ENCODE data around the gene CAND2.

Gene CAND2

GRCh38 chr3:12824299-12824698 is 27.8 kb downstream of the CAND2 start:
- no peak for TF ChIP-seq CTCF (IDR thresholded peaks at IDR 0.05; ENCODE audit: low read depth, low read length)

GRCh38 chr3:12825156-12825555 is 28.7 kb downstream of the CAND2 start:
- TF ChIP-seq CTCF (IDR thresholded peaks at IDR 0.05; ENCODE audit: low read depth, low read length) = no peak
- no peak overlapping the region for H3K4me3 ChIP-seq (replicated peaks in 1 of 2; ENCODE audit: low read depth in 2 of 2, low read length in 2 of 2)
- DNase-seq (ENCODE audit: low read depth in 2 of 2) = no peak

More at GRCh38 chr3:12824299-12824698, 27.8 kb downstream of the CAND2 start:
- DNase-seq (ENCODE audit: low read depth in 2 of 2) = no peak
- no peak overlapping the region for H3K4me3 ChIP-seq (replicated peaks in 1 of 2; ENCODE audit: low read depth in 2 of 2, low read length in 2 of 2)

GRCh38 chr3:12828751-12829150 is 32.3 kb downstream of the CAND2 start:
- no peak overlapping the region for H3K4me3 ChIP-seq (replicated peaks in 1 of 2; ENCODE audit: low read depth in 2 of 2, low read length in 2 of 2)
- DNase-seq (ENCODE audit: low read depth in 2 of 2) = no peak
- TF ChIP-seq CTCF (IDR thresholded peaks at IDR 0.05; ENCODE audit: low read depth, low read length) = no peak

- no peak for DNase-seq (ENCODE audit: low read depth in 2 of 2)
- H3K4me3 ChIP-seq (replicated peaks in 1 of 2; ENCODE audit: low read depth in 2 of 2, low read length in 2 of 2) = no peak overlapping the region
- no peak for TF ChIP-seq CTCF (IDR thresholded peaks at IDR 0.05; ENCODE audit: low read depth, low read length)
Observed at GRCh38 chr3:12829404-12829803, 32.9 kb downstream of the CAND2 start.

- no peak for TF ChIP-seq CTCF (IDR thresholded peaks at IDR 0.05; ENCODE audit: low read depth, low read length)
- no peak for DNase-seq (ENCODE audit: low read depth in 2 of 2)
- H3K4me3 ChIP-seq (replicated peaks in 1 of 2; ENCODE audit: low read depth in 2 of 2, low read length in 2 of 2) = no peak overlapping the region
Observed at GRCh38 chr3:12829886-12830784, 33.7 kb downstream of the CAND2 start.

GRCh38 chr3:12830785-12831156 is 34.3 kb downstream of the CAND2 start:
- TF ChIP-seq CTCF (IDR thresholded peaks at IDR 0.05; ENCODE audit: low read depth, low read length) = peak; percentile 14
- H3K4me3 ChIP-seq (replicated peaks in 1 of 2; ENCODE audit: low read depth in 2 of 2, low read length in 2 of 2) = no peak overlapping the region
- no peak for DNase-seq (ENCODE audit: low read depth in 2 of 2)

All from cardiac fibroblast (primary cell).